Fibroblast of pulmonary artery (primary cell): Measurements from ENCODE around the gene USP50.

Experiments used
- DNase-seq: peaks from one replicate; pipeline ENCODE4 v3.0.0-alpha.2; 2010; ENCODE audit warnings: low read depth
- H3K4me3 ChIP-seq: replicated peaks from 2 replicates; pipeline ENCODE4 v1.5.1; 2011; ENCODE audit warnings: low read depth, mild to moderate bottlenecking, control low read depth, low read length, moderate library complexity
- CTCF ChIP-seq: IDR thresholded peaks from 2 replicates; pipeline ENCODE4 v1.5.1; 2011; ENCODE audit warnings: mild to moderate bottlenecking, control low read depth, low read length, inconsistent platforms; ENCODE audit errors: missing control alignments

Gene USP50

GRCh38 chr15:50563756-50564155, 17.3 kb upstream of the USP50 start:
- H3K4me3 ChIP-seq: no peak overlapping the region
- DNase-seq: no peak

GRCh38 chr15:50562735-50563640, 16.5 kb upstream of the USP50 start:
- peak; percentile 7 for DNase-seq
- TF ChIP-seq CTCF: no peak
- no peak overlapping the region for H3K4me3 ChIP-seq

More at GRCh38 chr15:50563756-50564155, 17.3 kb upstream of the USP50 start:
- no peak for TF ChIP-seq CTCF

GRCh38 chr15:50558012-50558411, 11.5 kb upstream of the USP50 start:
- no peak for TF ChIP-seq CTCF
- DNase-seq: no peak
- no peak overlapping the region for H3K4me3 ChIP-seq

- no peak overlapping the region for H3K4me3 ChIP-seq
- no peak for DNase-seq
- TF ChIP-seq CTCF: no peak
These were observed 10.3 kb upstream of the USP50 start for GRCh38 chr15:50556642-50557371.

DNA sequence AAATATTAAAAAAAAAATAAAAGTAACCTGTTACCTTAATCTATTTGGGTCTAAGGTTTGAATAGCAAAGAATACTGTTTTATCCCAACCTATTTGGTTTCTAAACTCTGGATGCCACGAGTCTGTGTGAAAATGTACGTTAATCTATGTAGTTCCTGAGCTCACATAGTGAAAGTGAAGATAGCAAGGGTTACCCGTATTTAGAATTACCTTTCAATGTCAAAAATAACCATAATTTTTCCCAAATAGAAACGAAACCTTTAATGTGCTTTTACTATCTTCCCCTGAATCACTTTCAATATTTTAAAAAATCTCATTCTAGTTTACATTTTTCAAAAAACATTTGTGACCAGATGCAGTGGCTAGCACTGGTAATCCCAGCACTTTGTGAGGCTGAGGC, 5.8 kb upstream of the USP50 start:
- DNase-seq: no peak
- no peak overlapping the region for H3K4me3 ChIP-seq
- no peak for TF ChIP-seq CTCF

- no peak for DNase-seq
- H3K4me3 ChIP-seq: no peak overlapping the region
- TF ChIP-seq CTCF: no peak
These were observed 2.9 kb upstream of the USP50 start for GRCh38 chr15:50549326-50549725.
